Panc1 (cell line): ENCODE results near the gene BHLHE23. TPM values are rescaled to one million over a fixed set of nuclear protein-coding genes. Genes with fewer than 3 reads are reported as not detected.

Experiments used
- ATAC-seq: fragments of 200-7000 bp; cut with Tn5 transposase; 2 replicates; pipeline ENCODE4 v1.9.1; 2020; ENCODE audit warnings: mild to moderate bottlenecking, moderate library complexity
- BruUV-seq: library from RNA; stranded (reverse); fragments of 400-500 nt; replicated peaks from 2 replicates; lab custom pipeline; 2021; lab: Mats Ljungman, UMichigan
- CTCF ChIA-PET: fragments of 300-600 bp; sonication (Branson Sonifier 250); formaldehyde crosslinking; loops from one replicate; lab custom pipeline; 2022; ENCODE audit warnings: antibody characterized with exemption; lab: Charles Lee
- POLR2A ChIA-PET: fragments of 300-600 bp; sonication (Branson Sonifier 250); formaldehyde crosslinking; loops from one replicate; lab custom pipeline; 2022; ENCODE audit warnings: antibody characterized with exemption; lab: Charles Lee
- DNase-seq: peaks from one replicate; pipeline ENCODE4 v3.0.0-alpha.2; 2010; ENCODE audit warnings: low read depth, low spot score
- H3K27ac ChIP-seq: 2 replicates; pipeline ENCODE4 v1.5.1; 2011; ENCODE audit warnings: mild to moderate bottlenecking, low read length, inconsistent platforms
- H3K27me3 ChIP-seq: fragments of 200-500 bp; sonication (Bioruptor generic); 2 replicates; pipeline ENCODE4 v1.6.0; 2014; ENCODE audit warnings: low read length, inconsistent platforms; ENCODE audit not compliant: control insufficient read depth, insufficient read depth
- H3K36me3 ChIP-seq: fragments of 200-500 bp; sonication (Bioruptor generic); 2 replicates; pipeline ENCODE4 v1.5.1; 2014; ENCODE audit warnings: inconsistent platforms, mild to moderate bottlenecking, low read length, moderate library complexity; ENCODE audit not compliant: control insufficient read depth, insufficient read depth
- H3K4me1 ChIP-seq: 2 replicates; pipeline ENCODE4 v1.5.1; 2011; ENCODE audit warnings: inconsistent platforms, mild to moderate bottlenecking, low read length, moderate library complexity; ENCODE audit not compliant: control insufficient read depth, insufficient read depth
- H3K4me3 ChIP-seq, 2 experiments: 2 replicates each; pipeline ENCODE4 v1.5.1; 2011 to 2012; ENCODE audit warnings: low read depth in 2 of 2, low read length in 2 of 2, mild to moderate bottlenecking in 2 of 2, inconsistent platforms in 1 of 2, moderate library complexity in 1 of 2
- H3K9me3 ChIP-seq: fragments of 200-500 bp; sonication (Bioruptor generic); 2 replicates; pipeline ENCODE4 v1.5.1; 2014; ENCODE audit warnings: low read depth, mild to moderate bottlenecking, inconsistent platforms, low read length, moderate library complexity; ENCODE audit not compliant: control insufficient read depth, insufficient read depth
- CTCF ChIP-seq: fragments of 450-650 bp; IDR thresholded peaks from 2 replicates; pipeline ENCODE4 v1.5.1; 2017; ENCODE audit warnings: mild to moderate bottlenecking
- POLR2AphosphoS5 ChIP-seq: IDR thresholded peaks from 2 replicates; pipeline ENCODE4 v1.6.1; 2012; ENCODE audit warnings: mild to moderate bottlenecking, low read depth, low read length, moderate library complexity
- SIN3A ChIP-seq: IDR thresholded peaks from 2 replicates; pipeline ENCODE4 v1.6.1; 2012; ENCODE audit warnings: low read depth, mild to moderate bottlenecking, low read length, moderate library complexity, borderline replicate concordance; ENCODE audit not compliant: insufficient read depth
- TCF7L2 ChIP-seq: IDR thresholded peaks from 2 replicates; pipeline ENCODE4 v1.6.1; 2011; ENCODE audit warnings: mild to moderate bottlenecking, low read depth, low read length, inconsistent platforms
- in situ Hi-C: cut with HindIII; loops from 2 replicates; pipeline ENCODE4 v1.10.0; 2016; ENCODE audit warnings: low sequenced_read_pairs, low pct_unique_long_range_greater_than_20kb
- intact Hi-C: fragments of 100-400 bp; cut with micrococcal nuclease; formaldehyde crosslinking; loops from one replicate; pipeline ENCODE4 v1.10.0; 2022; ENCODE audit not compliant: unreplicated experiment
- total RNA-seq: library from RNA; stranded (reverse); gene quantifications from one replicate; pipeline ENCODE4 v1.2.1, GENCODE V29; 2021; ENCODE audit not compliant: unreplicated experiment
- TF ChIP-seq, protein P1 (sequence below), 2 experiments: IDR thresholded peaks; 2 replicates each; pipeline ENCODE4 v1.6.1; 2011 to 2012; ENCODE audit warnings: low read depth in 2 of 2, control low read depth in 1 of 2, low read length in 1 of 2, mild to moderate bottlenecking in 1 of 2, moderate library complexity in 1 of 2; ENCODE audit not compliant: insufficient read depth in 1 of 2

BHLHE23 gene
- total RNA-seq, 1 experiment from 2014 or later: not detected

GRCh38 chr20:63054681-63055240 lies 48.0 kb upstream of the BHLHE23 start:
- no TSS peak for BruUV-seq
- DNase-seq (no peak), ATAC-seq (no peak)
- Histone ChIP-seq H3K4me1 (no peaks in the 10 kb centered on the region), H3K27ac (no peak overlapping the region), H3K27me3 (no peaks in the 10 kb centered on the region), H3K36me3 (no peaks in the 10 kb centered on the region), H3K9me3 (no peaks in the 10 kb centered on the region), H3K4me3 (no peak overlapping the region)
- in situ Hi-C loops: no loop called here
- intact Hi-C loops: loop anchor here (5.0 kb wide), 1 partner anchor 123 kb away; no protein-coding TSS in a partner anchor
- CTCF ChIA-PET: no interaction called here
- TF ChIP-seq POLR2AphosphoS5 (no peak), TCF7L2 (no peak), CTCF (no peak), SIN3A (no peak)
- TF ChIP-seq, protein P1, sequence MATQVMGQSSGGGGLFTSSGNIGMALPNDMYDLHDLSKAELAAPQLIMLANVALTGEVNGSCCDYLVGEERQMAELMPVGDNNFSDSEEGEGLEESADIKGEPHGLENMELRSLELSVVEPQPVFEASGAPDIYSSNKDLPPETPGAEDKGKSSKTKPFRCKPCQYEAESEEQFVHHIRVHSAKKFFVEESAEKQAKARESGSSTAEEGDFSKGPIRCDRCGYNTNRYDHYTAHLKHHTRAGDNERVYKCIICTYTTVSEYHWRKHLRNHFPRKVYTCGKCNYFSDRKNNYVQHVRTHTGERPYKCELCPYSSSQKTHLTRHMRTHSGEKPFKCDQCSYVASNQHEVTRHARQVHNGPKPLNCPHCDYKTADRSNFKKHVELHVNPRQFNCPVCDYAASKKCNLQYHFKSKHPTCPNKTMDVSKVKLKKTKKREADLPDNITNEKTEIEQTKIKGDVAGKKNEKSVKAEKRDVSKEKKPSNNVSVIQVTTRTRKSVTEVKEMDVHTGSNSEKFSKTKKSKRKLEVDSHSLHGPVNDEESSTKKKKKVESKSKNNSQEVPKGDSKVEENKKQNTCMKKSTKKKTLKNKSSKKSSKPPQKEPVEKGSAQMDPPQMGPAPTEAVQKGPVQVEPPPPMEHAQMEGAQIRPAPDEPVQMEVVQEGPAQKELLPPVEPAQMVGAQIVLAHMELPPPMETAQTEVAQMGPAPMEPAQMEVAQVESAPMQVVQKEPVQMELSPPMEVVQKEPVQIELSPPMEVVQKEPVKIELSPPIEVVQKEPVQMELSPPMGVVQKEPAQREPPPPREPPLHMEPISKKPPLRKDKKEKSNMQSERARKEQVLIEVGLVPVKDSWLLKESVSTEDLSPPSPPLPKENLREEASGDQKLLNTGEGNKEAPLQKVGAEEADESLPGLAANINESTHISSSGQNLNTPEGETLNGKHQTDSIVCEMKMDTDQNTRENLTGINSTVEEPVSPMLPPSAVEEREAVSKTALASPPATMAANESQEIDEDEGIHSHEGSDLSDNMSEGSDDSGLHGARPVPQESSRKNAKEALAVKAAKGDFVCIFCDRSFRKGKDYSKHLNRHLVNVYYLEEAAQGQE (IDR thresholded peaks at IDR 0.05; ENCODE audit: insufficient read depth in 1 of 2, low read depth in 2 of 2, low read length in 1 of 2): no peak
- POLR2A ChIA-PET: no interaction called here

- CTCF ChIA-PET: no interaction called here
- POLR2A ChIA-PET: no interaction called here
- H3K4me3 ChIP-seq: no peak overlapping the region
- no peaks in the 10 kb centered on the region for H3K36me3 ChIP-seq
- DNase-seq: no peak
- no peaks in the 10 kb centered on the region for H3K4me1 ChIP-seq
- in situ Hi-C loops: no loop called here
- ATAC-seq: no peak
- H3K27me3 ChIP-seq: no peaks in the 10 kb centered on the region
- intact Hi-C loops: no loop called here
- no TSS peak for BruUV-seq
- TF ChIP-seq TCF7L2 (no peak), POLR2AphosphoS5 (no peak), CTCF (no peak), SIN3A (no peak)
- TF ChIP-seq, protein P1 (IDR thresholded peaks at IDR 0.05; ENCODE audit: insufficient read depth in 1 of 2, low read depth in 2 of 2, low read length in 1 of 2): no peak
- H3K9me3 ChIP-seq: no peaks in the 10 kb centered on the region
- no peak overlapping the region for H3K27ac ChIP-seq
Measured at GRCh38 chr20:63054103-63054474, 47.3 kb upstream of the BHLHE23 start.
